Stimulated activated CD8-positive, alpha-beta memory T cell treated with anti-CD3 and anti-CD28 coated beads, Interleukin-7, amount 100 ng/mL, for 4 hours (primary cell): ENCODE results near the gene OSBPL2.

Source experiments
- DNase-seq, 2 donors: peaks; one replicate each; pipeline ENCODE4 v3.0.0-alpha.2; 2020; ENCODE audit warnings: low read depth in 2 of 2

Gene OSBPL2

GRCh38 chr20:62300319-62300718, 62.0 kb downstream of the OSBPL2 start:
- no peak for DNase-seq

DNA sequence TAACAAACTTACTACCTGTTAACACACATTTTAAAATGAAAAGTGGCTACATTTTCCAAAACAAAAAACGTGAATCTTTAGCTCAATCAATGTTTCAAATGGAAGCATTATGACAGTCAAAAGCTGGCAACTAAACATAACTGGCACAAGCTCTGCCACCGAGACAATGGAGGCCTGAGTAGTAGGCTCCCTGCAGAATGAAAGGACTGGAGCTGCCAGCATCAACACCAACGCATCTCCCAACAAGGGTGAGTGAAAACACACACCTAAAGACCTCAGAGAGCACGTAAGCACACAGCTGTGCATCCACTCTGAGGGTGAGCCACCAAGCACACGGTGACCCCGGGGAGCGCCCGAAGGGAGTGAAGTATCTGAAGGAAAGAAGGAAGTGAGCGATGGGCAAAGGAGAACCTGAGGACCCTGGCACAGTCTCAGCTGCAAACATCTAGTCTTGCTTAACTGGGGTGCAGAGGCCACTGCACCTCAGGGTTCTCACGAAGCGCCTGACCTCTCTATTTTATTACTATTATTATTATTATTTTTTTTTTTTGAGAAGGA, 62.9 kb downstream of the OSBPL2 start:
- DNase-seq = no peak

DNA sequence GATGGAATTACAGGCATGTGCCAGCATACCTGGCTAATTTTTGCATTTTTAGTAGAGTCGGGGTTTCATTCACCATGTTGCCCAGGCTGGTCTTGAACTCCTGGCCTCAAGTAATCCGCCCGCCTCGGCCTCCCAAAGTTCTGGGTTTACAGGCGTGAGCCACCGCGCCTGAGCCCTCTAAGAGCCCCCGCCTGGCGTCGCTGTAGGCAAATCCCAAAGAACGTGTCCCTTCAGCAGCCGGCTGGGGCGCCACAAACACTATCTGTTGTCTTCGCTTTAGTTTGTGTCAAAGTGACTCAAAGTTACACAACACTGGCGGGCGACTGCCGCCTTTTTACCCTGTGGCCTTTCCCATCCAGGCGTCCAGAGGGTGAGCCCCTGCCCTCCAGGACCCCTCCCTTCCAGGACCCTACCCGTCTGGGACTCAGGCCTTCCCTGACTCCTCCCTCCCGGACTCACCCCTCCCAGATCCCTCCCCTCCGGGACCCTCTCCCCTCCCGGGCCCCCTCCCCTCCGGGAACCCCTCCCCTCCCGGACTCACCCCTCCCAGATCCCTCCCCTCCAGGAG, 63.5 kb downstream of the OSBPL2 start:
- DNase-seq = peak; percentile 77 to 79

GRCh38 chr20:62302341-62303061, 64.2 kb downstream of the OSBPL2 start, which contains the start of gene ADRM1:
TSS of gene ADRM1 (plus strand) at chr20:62302997. CDS start at chr20:62303569, 572 bp downstream.
- DNase-seq = peak; percentile 88 to 95

DNA sequence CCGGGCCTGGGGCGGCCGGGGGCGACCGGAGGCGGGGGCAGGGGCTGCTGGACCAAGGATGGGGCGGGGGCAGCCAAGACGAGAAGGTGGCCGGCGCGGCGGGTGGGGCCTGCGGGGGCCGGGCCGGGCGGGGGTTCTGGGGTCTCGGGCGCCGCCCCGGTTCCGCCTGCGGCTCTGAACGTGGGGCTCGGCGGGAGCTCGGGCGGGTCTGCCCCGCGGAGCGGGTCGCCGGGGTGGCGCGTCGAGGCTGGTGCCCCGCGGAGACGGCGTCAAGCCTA, 64.7 kb downstream of the OSBPL2 start:
- DNase-seq = no peak

DNA sequence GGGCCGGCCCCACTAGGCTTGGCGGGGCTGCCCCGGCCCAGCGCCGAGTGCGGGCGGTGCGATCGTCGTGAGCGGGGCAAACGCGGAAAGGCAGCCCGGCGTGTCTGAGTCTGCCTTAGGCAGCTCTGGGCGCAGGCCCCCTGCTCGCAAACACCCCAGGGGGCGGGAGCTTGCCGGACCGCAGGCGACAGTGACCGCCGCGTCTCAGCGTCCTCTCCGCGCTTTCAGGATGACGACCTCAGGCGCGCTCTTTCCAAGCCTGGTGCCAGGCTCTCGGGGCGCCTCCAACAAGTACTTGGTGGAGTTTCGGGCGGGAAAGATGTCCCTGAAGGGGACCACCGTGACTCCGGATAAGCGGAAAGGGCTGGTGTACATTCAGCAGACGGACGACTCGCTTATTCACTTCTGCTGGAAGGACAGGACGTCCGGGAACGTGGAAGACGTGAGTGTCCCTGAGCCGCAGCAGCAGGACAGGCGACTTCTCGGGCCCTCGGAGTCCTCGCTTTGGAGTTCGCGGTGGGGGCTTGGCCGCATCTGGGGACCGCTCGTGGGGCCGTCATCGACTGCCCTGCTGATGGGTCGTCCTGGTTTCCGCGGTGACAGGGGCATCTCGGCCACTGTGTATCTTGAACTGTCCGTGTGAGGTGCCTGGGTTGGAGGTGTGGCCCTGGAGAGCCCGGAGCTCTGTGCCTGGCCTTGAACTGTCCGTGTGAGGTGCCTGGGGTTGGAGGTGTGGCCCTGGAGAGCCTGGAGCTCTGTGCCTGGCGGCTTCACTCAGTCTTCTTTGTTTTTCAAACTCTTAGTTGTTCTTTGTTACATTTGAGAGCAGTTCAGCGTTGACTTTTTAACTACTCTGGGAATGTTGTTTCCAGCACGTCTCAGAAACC, 65.3 kb downstream of the OSBPL2 start:
- no peak for DNase-seq

DNA sequence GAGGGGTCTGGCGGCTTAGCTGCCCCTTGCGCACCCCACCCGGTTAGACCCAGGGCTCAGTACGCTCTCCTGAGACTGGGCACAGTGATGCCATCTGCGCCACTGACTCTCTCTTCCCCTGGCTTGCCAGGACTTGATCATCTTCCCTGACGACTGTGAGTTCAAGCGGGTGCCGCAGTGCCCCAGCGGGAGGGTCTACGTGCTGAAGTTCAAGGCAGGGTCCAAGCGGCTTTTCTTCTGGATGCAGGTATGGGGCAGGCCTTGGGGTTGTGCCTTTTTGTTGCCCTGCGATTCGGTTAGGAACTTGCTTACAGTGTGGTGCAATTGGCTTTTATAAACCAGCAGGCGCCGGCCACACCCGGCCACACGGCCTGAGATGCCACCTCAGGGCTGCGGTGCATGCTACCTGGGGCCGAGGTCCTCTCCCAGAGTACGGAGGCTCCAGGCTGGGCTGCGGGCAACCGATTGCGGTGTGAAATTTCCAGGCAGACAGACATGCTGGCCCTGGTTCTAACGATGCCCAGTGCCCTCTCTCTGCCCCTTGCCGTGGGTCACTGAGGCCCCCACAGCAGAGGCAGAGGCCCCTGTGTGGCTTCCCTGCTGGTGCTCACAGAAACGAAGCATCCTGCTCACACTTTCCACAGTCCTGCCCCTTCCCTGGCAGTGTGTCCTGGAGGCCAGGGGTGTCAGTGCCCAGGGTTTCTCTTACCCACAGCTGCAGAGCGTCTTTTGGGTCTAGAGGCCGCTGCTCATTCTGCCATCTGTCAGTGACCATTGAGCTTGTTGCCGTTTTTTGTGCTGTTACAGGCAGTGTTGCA, 66.2 kb downstream of the OSBPL2 start:
- DNase-seq = no peak

- no peak for DNase-seq
Measured at GRCh38 chr20:62305149-62305764, 66.9 kb downstream of the OSBPL2 start.

DNA sequence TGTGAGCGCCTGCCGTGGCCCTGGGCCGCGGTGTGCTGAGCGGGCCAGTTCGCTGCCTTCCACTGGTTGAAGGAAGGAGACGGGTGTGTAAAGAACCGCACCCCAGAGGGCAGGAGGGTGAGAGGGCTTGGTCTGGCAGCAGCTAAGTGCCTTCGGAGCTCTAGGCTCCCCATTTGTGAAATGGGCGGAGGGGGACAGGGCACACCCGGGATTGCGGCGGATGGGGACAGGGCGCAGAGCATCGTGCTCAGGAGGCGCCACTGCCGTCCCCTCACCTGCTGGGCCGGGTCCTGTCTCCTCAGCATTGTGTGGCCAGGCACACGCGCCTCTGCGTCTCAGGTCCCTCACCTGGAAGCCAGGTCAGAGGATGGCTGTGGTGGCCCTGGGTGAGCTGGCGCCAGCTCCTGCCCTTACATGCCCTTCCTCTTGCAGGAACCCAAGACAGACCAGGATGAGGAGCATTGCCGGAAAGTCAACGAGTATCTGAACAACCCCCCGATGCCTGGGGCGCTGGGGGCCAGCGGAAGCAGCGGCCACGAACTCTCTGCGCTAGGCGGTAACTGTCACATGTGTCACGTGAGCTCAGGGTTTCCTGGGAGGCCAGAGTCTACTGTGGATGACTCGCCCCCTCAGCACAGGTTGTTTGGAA, 67.6 kb downstream of the OSBPL2 start:
- DNase-seq = no peak

DNA sequence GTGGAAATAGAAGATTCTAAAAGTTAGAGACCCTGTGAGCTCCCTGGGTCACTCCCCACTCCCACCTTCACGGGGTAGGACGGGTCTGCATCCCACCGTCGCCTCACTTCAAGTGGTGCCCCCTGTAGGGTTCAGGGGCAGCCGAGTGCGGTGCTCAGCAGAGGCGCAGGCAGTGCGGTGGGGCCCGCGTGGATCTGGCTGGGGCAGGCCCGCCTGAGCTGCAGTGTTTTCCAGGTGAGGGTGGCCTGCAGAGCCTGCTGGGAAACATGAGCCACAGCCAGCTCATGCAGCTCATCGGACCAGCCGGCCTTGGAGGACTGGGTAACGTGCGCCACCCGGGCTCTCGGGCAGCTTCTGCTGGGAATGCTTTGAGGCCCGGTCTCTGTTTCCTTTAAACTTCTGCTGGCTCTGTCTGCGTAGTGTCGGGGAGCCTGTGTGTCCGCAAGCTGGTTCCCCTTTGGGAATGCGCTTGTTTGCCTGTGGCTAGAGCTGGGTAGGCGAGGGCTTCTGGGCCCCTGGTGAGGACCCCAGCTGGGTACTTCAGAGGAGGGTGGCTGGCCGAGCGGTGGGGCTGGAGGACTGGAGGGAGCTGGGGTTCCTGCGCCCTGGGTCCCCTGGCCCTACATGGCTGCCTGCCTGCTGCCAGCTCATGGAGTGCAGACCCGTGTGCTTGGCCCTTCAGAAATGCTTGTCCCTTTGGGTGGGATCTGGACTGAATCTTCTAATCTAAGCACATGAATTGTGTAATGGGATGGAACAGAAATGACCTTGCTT, 68.3 kb downstream of the OSBPL2 start:
- no peak for DNase-seq

GRCh38 chr20:62307226-62308101, 69.1 kb downstream of the OSBPL2 start:
- no peak for DNase-seq

- DNase-seq = no peak
Measured at GRCh38 chr20:62308102-62308822, 69.9 kb downstream of the OSBPL2 start.

GRCh38 chr20:62309198-62309944, 71.0 kb downstream of the OSBPL2 start:
- DNase-seq = no peak

- no peak for DNase-seq
Measured at GRCh38 chr20:62309947-62310756, 71.8 kb downstream of the OSBPL2 start.

DNA sequence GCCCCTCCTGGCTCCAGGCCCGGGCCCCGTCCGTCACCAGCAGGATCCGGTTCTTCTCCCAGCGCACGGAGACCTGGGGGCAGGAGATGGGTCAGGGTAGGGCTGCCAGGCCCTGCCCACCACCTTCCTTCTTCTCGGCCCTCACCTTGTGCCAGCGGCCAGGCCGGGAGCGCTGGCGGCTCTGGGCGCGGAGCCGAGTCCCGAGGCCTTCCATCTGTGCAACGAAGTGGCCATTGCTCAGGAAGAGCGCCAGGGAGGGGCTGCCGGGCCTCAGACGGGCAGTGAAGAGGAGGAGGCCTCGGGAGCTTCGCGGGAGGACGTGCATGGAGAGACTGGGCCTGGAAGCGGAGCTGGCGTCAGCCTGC, 72.4 kb downstream of the OSBPL2 start:
- no peak for DNase-seq

DNA sequence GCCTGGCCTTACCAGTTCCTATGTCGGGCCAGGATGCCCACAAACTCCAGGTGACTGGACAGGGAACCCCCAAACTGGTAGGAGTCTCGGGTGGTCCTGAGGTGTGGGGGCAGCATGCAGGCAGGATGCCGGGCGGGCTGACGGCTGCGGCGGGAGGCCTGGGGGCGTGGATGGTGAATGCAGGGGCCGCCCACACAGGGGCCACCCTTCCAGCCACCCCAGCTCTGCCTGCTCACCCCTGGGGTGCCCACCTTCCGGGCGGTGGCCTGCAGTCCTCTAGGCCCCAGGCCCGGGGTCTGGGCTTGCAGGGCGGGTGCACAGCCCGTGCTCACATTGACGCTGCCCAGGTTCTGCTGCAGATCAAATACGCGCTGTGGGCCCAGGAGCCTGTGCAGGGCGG, 72.8 kb downstream of the OSBPL2 start:
- DNase-seq = no peak
